H1 (cell line): ENCODE results near the gene KANTR. TPM values are rescaled to one million over a fixed set of nuclear protein-coding genes. Genes with fewer than 3 reads are reported as not detected.

ENCODE experiments used
- CTCF ChIA-PET: fragments of 300-600 bp; sonication (Branson Sonifier 250); formaldehyde crosslinking; loops from one replicate; lab custom pipeline; 2021; ENCODE audit not compliant: partially characterized antibody; lab: Charles Lee
- POLR2A ChIA-PET: fragments of 300-600 bp; sonication (Branson Sonifier 250); formaldehyde crosslinking; loops from one replicate; lab custom pipeline; 2021; ENCODE audit warnings: inconsistent platforms; ENCODE audit not compliant: partially characterized antibody; lab: Charles Lee
- DNase-seq, 2 experiments: peaks; one replicate each; pipeline versions ENCODE4 v3.0.0 to v3.0.0-alpha.2; 2010 to 2022; ENCODE audit warnings: low spot score in 2 of 2, low read depth in 1 of 2, mixed read lengths in 1 of 2
- FAIRE-seq: peaks from 2 replicates; lab custom pipeline; 2011; peaks lifted over from hg19 to GRCh38; lab: Jason Lieb, UNC
- H2AFZ ChIP-seq: 2 replicates; pipeline ENCODE4 v1.8.1; 2012; ENCODE audit warnings: low read length, inconsistent platforms
- H2AK5ac ChIP-seq: 2 replicates; pipeline ENCODE4 v1.6.1; 2013; ENCODE audit warnings: low read depth, low read length
- H2BK120ac ChIP-seq: replicated peaks from 2 replicates; pipeline ENCODE3; 2013; ENCODE audit warnings: low read depth, low read length, inconsistent platforms
- H2BK12ac ChIP-seq: 2 replicates; pipeline ENCODE4 v1.6.1; 2013; ENCODE audit warnings: low read depth, low read length
- H2BK15ac ChIP-seq: 2 replicates; pipeline ENCODE4 v1.6.1; 2013; ENCODE audit warnings: low read length
- H2BK20ac ChIP-seq: 2 replicates; pipeline ENCODE4 v1.6.1; 2013; ENCODE audit warnings: low read length
- H2BK5ac ChIP-seq: 2 replicates; pipeline ENCODE4 v1.6.1; 2013; ENCODE audit warnings: low read depth, low read length
- H3K14ac ChIP-seq: 2 replicates; pipeline ENCODE4 v1.6.1; 2013; ENCODE audit warnings: inconsistent platforms; ENCODE audit not compliant: insufficient read length
- H3K18ac ChIP-seq: 2 replicates; pipeline ENCODE4 v1.6.1; 2013; ENCODE audit warnings: low read length; ENCODE audit errors: extremely low read depth
- H3K23ac ChIP-seq: 2 replicates; pipeline ENCODE4 v1.6.1; 2013; ENCODE audit warnings: inconsistent platforms; ENCODE audit not compliant: insufficient read length
- H3K23me2 ChIP-seq: 2 replicates; pipeline ENCODE4 v1.6.1; 2013; ENCODE audit warnings: low read depth, low read length
- H3K27ac ChIP-seq: 2 replicates; pipeline ENCODE4 v1.6.1; 2011; ENCODE audit warnings: low read depth, low read length, inconsistent platforms
- H3K27me3 ChIP-seq, 4 experiments: replicated peaks in 1 of 4; 1 replicate in 1 of 4; 2 replicates in 3 of 4; pipeline versions ENCODE4 v1.6.1 to v1.8.1; 2011 to 2013; ENCODE audit warnings: low read length in 3 of 4, mild to moderate bottlenecking in 3 of 4, inconsistent platforms in 2 of 4, mixed read lengths in 2 of 4, moderate library complexity in 1 of 4; ENCODE audit not compliant: control insufficient read depth in 3 of 4, insufficient read depth in 3 of 4; ENCODE audit errors: extremely low read depth in 1 of 4
- H3K36me3 ChIP-seq, 4 experiments: 2 replicates each; pipeline versions ENCODE4 v1.6.1 to v1.8.1; 2011 to 2013; ENCODE audit warnings: mild to moderate bottlenecking in 4 of 4, low read length in 3 of 4, moderate library complexity in 2 of 4, control low read depth in 1 of 4, inconsistent platforms in 1 of 4; ENCODE audit not compliant: insufficient read depth in 4 of 4, control insufficient read depth in 2 of 4
- H3K4ac ChIP-seq: replicated peaks from 2 replicates; pipeline ENCODE3; 2013; ENCODE audit warnings: low read length, low read depth, mixed read lengths, inconsistent platforms; ENCODE audit not compliant: insufficient read length
- H3K4me1 ChIP-seq, 4 experiments: replicated peaks in 1 of 4; 1 replicate in 1 of 4; 2 replicates in 3 of 4; pipeline versions ENCODE4 v1.6.1 to v1.8.1; 2011 to 2013; ENCODE audit warnings: low read length in 3 of 4, inconsistent platforms in 2 of 4, mixed read lengths in 1 of 4; ENCODE audit not compliant: insufficient read depth in 4 of 4, control insufficient read depth in 3 of 4
- H3K4me2 ChIP-seq, 2 experiments: 2 replicates each; pipeline versions ENCODE4 v1.6.1 to v1.8.1; 2011 to 2013; ENCODE audit warnings: low read depth in 2 of 2, low read length in 2 of 2, control low read depth in 1 of 2, inconsistent platforms in 1 of 2, mild to moderate bottlenecking in 1 of 2; ENCODE audit not compliant: insufficient read depth in 1 of 2
- H3K4me3 ChIP-seq, 4 experiments: fragments of 200-600, 300-600 bp in 1 of 4; sonication (generic), shearing (Covaris generic), sonication (Bioruptor Twin) in 1 of 4; 2 replicates each; pipeline versions ENCODE4 v1.5.1 to v1.8.1; 2011 to 2016; ENCODE audit warnings: low read length in 4 of 4, low read depth in 3 of 4, control low read depth in 2 of 4, inconsistent platforms in 2 of 4, mild to moderate bottlenecking in 2 of 4, mixed read lengths in 1 of 4, moderate library complexity in 1 of 4; ENCODE audit not compliant: insufficient read depth in 2 of 4; ENCODE audit errors: extremely low read depth in 1 of 4
- H3K56ac ChIP-seq: replicated peaks from 2 replicates; pipeline ENCODE3; 2013; ENCODE audit warnings: low read depth, mild to moderate bottlenecking, mixed read lengths, low read length, inconsistent platforms; ENCODE audit not compliant: insufficient read length
- H3K79me1 ChIP-seq: 2 replicates; pipeline ENCODE4 v1.6.1; 2013; ENCODE audit warnings: low read depth, low read length, control low read depth
- H3K79me2 ChIP-seq, 2 experiments: 2 replicates each; pipeline versions ENCODE4 v1.6.1 to v1.8.1; 2012 to 2013; ENCODE audit warnings: low read length in 2 of 2, mild to moderate bottlenecking in 2 of 2, inconsistent platforms in 1 of 2; ENCODE audit not compliant: insufficient read depth in 2 of 2, control insufficient read depth in 1 of 2
- H3K9ac ChIP-seq, 4 experiments: replicated peaks in 1 of 4; 1 replicate in 1 of 4; 2 replicates in 3 of 4; pipeline versions ENCODE4 v1.6.1 to v1.8.1; 2011 to 2013; ENCODE audit warnings: low read depth in 3 of 4, low read length in 3 of 4, control low read depth in 2 of 4, mild to moderate bottlenecking in 2 of 4, moderate library complexity in 2 of 4, inconsistent platforms in 1 of 4; ENCODE audit errors: extremely low read depth in 1 of 4
- H3K9me3 ChIP-seq, 2 experiments: 2 replicates each; pipeline versions ENCODE4 v1.6.1 to v1.8.1; 2012 to 2013; ENCODE audit warnings: mild to moderate bottlenecking in 2 of 2, moderate library complexity in 2 of 2, control low read depth in 1 of 2, inconsistent platforms in 1 of 2, low read depth in 1 of 2, low read length in 1 of 2, mixed read lengths in 1 of 2; ENCODE audit not compliant: insufficient read depth in 2 of 2
- H4K20me1 ChIP-seq, 2 experiments: replicated peaks in 1 of 2; 2 replicates each; pipeline versions ENCODE3 to v1.8.1; 2011 to 2013; ENCODE audit warnings: inconsistent platforms in 2 of 2, low read length in 2 of 2, mild to moderate bottlenecking in 1 of 2; ENCODE audit not compliant: insufficient read depth in 2 of 2, control insufficient read depth in 1 of 2
- H4K5ac ChIP-seq: 2 replicates; pipeline ENCODE4 v1.6.1; 2013; ENCODE audit warnings: low read length, low read depth, mixed read lengths, inconsistent platforms; ENCODE audit not compliant: insufficient read length
- H4K8ac ChIP-seq: 2 replicates; pipeline ENCODE4 v1.8.0; 2013; ENCODE audit warnings: mild to moderate bottlenecking, moderate library complexity, low read length, inconsistent platforms; ENCODE audit not compliant: insufficient read depth; ENCODE audit errors: extremely low read depth
- H4K91ac ChIP-seq: replicated peaks from 2 replicates; pipeline ENCODE3; 2013; ENCODE audit warnings: low read length, mixed read lengths, inconsistent platforms; ENCODE audit not compliant: insufficient read length
- EZH2 ChIP-seq: fragments of 200-600 bp; sonication (generic); IDR thresholded peaks from 2 replicates; pipeline ENCODE4 v1.7.1; 2012; ENCODE audit warnings: low read depth, mild to moderate bottlenecking, moderate library complexity, low read length, inconsistent platforms; ENCODE audit not compliant: severe bottlenecking
- FOSL1 ChIP-seq: IDR thresholded peaks from 2 replicates; pipeline ENCODE4 v1.6.1; 2011; ENCODE audit warnings: mild to moderate bottlenecking, low read depth, low read length, moderate library complexity; ENCODE audit not compliant: insufficient read depth
- GABPA ChIP-seq: IDR thresholded peaks from 2 replicates; pipeline ENCODE4 v1.6.1; 2011; ENCODE audit warnings: mild to moderate bottlenecking, low read length, moderate library complexity, borderline replicate concordance; ENCODE audit not compliant: insufficient read depth
- GTF2F1 ChIP-seq: IDR thresholded peaks from 2 replicates; pipeline ENCODE4 v1.6.1; 2012; ENCODE audit warnings: low read depth, low read length, improper control_type of control experiment, borderline replicate concordance
- JUND ChIP-seq: IDR thresholded peaks from 2 replicates; pipeline ENCODE4 v1.6.1; 2011; ENCODE audit warnings: mild to moderate bottlenecking, improper control_type of control experiment, low read length
- KDM5A ChIP-seq: fragments of 200-600 bp; IDR thresholded peaks from 2 replicates; pipeline ENCODE4 v1.7.1; 2012; ENCODE audit warnings: mild to moderate bottlenecking, low read length, inconsistent platforms, mixed read lengths
- PHF8 ChIP-seq: fragments of 200-600 bp; sonication (generic); conservative IDR thresholded peaks from 2 replicates; pipeline ENCODE4 v1.7.1; 2012; ENCODE audit warnings: low read depth, mild to moderate bottlenecking, inconsistent platforms, low read length, moderate library complexity
- RAD21 ChIP-seq, 2 experiments: IDR thresholded peaks in 1 of 2; conservative IDR thresholded peaks in 1 of 2; 2 replicates each; pipeline ENCODE4 v1.6.1; 2011; ENCODE audit warnings: low read depth in 2 of 2, low read length in 2 of 2, improper control_type of control experiment in 1 of 2, inconsistent platforms in 1 of 2, mild to moderate bottlenecking in 1 of 2, moderate library complexity in 1 of 2
- SIRT6 ChIP-seq: IDR thresholded peaks from one replicate; pipeline ENCODE4 v1.7.1; 2012; ENCODE audit warnings: low read length, inconsistent platforms
- TAF1 ChIP-seq: IDR thresholded peaks from 2 replicates; pipeline ENCODE4 v1.6.1; 2011; ENCODE audit warnings: mild to moderate bottlenecking, low read depth, low read length
- WGBS, 2 experiments: shearing (Covaris generic) in 1 of 2; methylation state at CpG; one replicate each; pipeline versions ENCODE4 v1.1.6 to v1.1.7; 2013 to 2015; ENCODE audit warnings: low lambda C conversion rate in 2 of 2, mixed read lengths in 2 of 2, inconsistent platforms in 1 of 2, low coverage in 1 of 2, missing lambda C conversion rate in 1 of 2; ENCODE audit not compliant: insufficient replicate concordance in 2 of 2, insufficient coverage in 1 of 2, insufficient read length in 1 of 2; ENCODE audit errors: extremely low coverage in 1 of 2, missing lambda C conversion rate in 1 of 2; 5-methylcytosine and 5-hydroxymethylcytosine counted together
- polyA plus RNA-seq, 7 experiments: library from polyadenylated mRNA; depleted of rRNA in 3 of 7; stranded (reverse) in 5 of 7; unstranded in 2 of 7; fragments of >200 nt in 5 of 7; fragments of 200-250 nt in 2 of 7; gene quantifications; 1 replicate in 5 of 7; 2 replicates in 1 of 7; 4 replicates in 1 of 7; pipeline versions ENCODE4 v1.2.1 to v1.2.3, GENCODE V29; 2011 to 2013; ENCODE audit warnings: missing spikeins in 2 of 7, mixed read lengths in 2 of 7
- total RNA-seq: library from RNA; stranded (reverse); fragmentation: NEBNext Ultra II Directional; extraction: Animal tissue kit (Norgen Biotek cat#: 25700); gene quantifications from 2 replicates; pipeline ENCODE4 v1.2.1, GENCODE V29; 2021

Gene KANTR
- total and polyA plus RNA-seq, 2 of the 8 experiments (the other 6 are each of a cell fraction or from before 2014, with no cell fraction given), result 7.7 to 9.5 TPM

GRCh38 chrX:53088136-53088974, 5.6 kb upstream of the KANTR start:
- no peak overlapping the region; the same call in 1 of the 2 replicates for H2AFZ ChIP-seq
- no peaks in the 10 kb centered on the region for H3K9me3 ChIP-seq
- H3K23me2 ChIP-seq, result peaks cover 2% of the 10 kb centered on the region; the same call in 1 of the 2 replicates
- no peak overlapping the region for H2BK120ac ChIP-seq
- H2BK15ac ChIP-seq, result no peak overlapping the region
- 0 out of 2 replicates have a peak overlapping the region, but pooled peaks have one; percentile 32 for H3K18ac ChIP-seq
- no peaks in the 10 kb centered on the region for H3K79me1 ChIP-seq
- no peak overlapping the region for H3K14ac ChIP-seq
- H2BK12ac ChIP-seq, result no peak overlapping the region
- H3K23ac ChIP-seq, result no peak overlapping the region
- H3K27me3 ChIP-seq, result no peaks in the 10 kb centered on the region
- peak overlapping the region; percentile 67 to 82 for H3K4me2 ChIP-seq
- H3K9ac ChIP-seq, result peak overlapping the region in 3 of 4 experiments; percentile 45 to 67 (median 64); a peak in 6 of 7 replicates
- ChIA-PET POLR2A (interaction anchor here (0.6 to 1.6 kb wide), 4 partner anchors 10 to 166 kb away, joined by 3 to 5 read pairs (median 4); no protein-coding TSS in a partner anchor), CTCF (interaction anchor here (0.6 to 1.3 kb wide), 6 partner anchors 10 to 73 kb away, joined by 3 to 5 read pairs (median 4); no protein-coding TSS in a partner anchor)
- no peak overlapping the region; the same call in 1 of the 2 replicates for H4K8ac ChIP-seq
- no peak overlapping the region for H2AK5ac ChIP-seq
- peak overlapping the region; percentile 52 for H4K5ac ChIP-seq
- DNase-seq, result peak in 1 of 2 experiments; percentile 75
- H3K36me3 ChIP-seq, result peaks cover 6 to 32% (median 17%) of the 10 kb centered on the region in 4 experiments; a peak in 7 of 8 replicates
- peaks cover 0 to 5% of the 10 kb centered on the region in 2 experiments for H4K20me1 ChIP-seq
- no peak for FAIRE-seq
- peak overlapping the region; percentile 77; the same call in 1 of the 2 replicates for H3K27ac ChIP-seq
- H2BK20ac ChIP-seq, result no peak overlapping the region
- H3K4ac ChIP-seq, result no peak overlapping the region
- no peak overlapping the region for H4K91ac ChIP-seq
- peak overlapping the region; percentile 62 to 74 (median 64); a peak in 7 of 8 replicates for H3K4me3 ChIP-seq
- H2BK5ac ChIP-seq, result no peak overlapping the region
- H3K4me1 ChIP-seq, result peaks cover 0 to 2% (median under 1%) of the 10 kb centered on the region in 4 experiments; a peak in 2 of 7 replicates
- H3K56ac ChIP-seq, result peak overlapping the region; percentile 30
- peaks cover 0 to 7% of the 10 kb centered on the region in 2 experiments; a peak in 2 of 4 replicates for H3K79me2 ChIP-seq
- 14% methylated on average over 33 of the region's 51 CpGs; no CpG with 5 or more reads in 1 of the 2 experiments for WGBS, 2 experiments
- TF ChIP-seq TAF1, result peak; percentile 56; the same call in 1 of the 2 replicates
- TF ChIP-seq JUND, result no peak
- no peak for TF ChIP-seq FOSL1
- TF ChIP-seq PHF8, result 0 out of 2 replicates have a peak, but pooled peaks have one; percentile 39
- no peak for TF ChIP-seq GABPA
- TF ChIP-seq EZH2, result no peak
- no peak for TF ChIP-seq KDM5A
- no peak for TF ChIP-seq SIRT6
- no peak for TF ChIP-seq RAD21 (IDR thresholded peaks at IDR 0.05 in 1 of 2, conservative IDR thresholded peaks at IDR 0.05 in 1 of 2; ENCODE audit: low read depth in 2 of 2, low read length in 2 of 2)
- TF ChIP-seq GTF2F1, result no peak
